Ascending aorta (tissue), 2 donors: Measurements from ENCODE around the gene VEGFC. TPM values are rescaled to one million over a fixed set of nuclear protein-coding genes. Genes with fewer than 3 reads are reported as not detected.

ENCODE experiments used
- DNase-seq, 2 donors: peaks; one replicate each; pipeline ENCODE4 v3.0.0-alpha.2; 2019; ENCODE audit warnings: low spot score in 2 of 2
- H3K27ac ChIP-seq, 2 donors: fragments of 200-600 bp; sonication (generic); one replicate each; pipeline ENCODE4 v1.5.1; 2016 to 2017; ENCODE audit warnings: mild to moderate bottlenecking in 1 of 2
- H3K27me3 ChIP-seq: fragments of 200-600 bp; sonication (generic); one replicate; pipeline ENCODE4 v1.5.1; 2017
- H3K36me3 ChIP-seq, 2 donors: fragments of 200-600 bp; sonication (generic); one replicate each; pipeline ENCODE4 v1.5.1; 2016
- H3K4me1 ChIP-seq, 2 donors: fragments of 200-600 bp; sonication (generic); one replicate each; pipeline ENCODE4 v1.5.1; 2016 to 2017; ENCODE audit warnings: mild to moderate bottlenecking in 1 of 2
- H3K4me3 ChIP-seq, 2 donors: fragments of 200-600 bp; sonication (generic); one replicate each; pipeline ENCODE4 v1.5.1; 2016 to 2017; ENCODE audit warnings: mild to moderate bottlenecking in 1 of 2
- H3K9me3 ChIP-seq, 2 donors: fragments of 200-600 bp; sonication (generic); one replicate each; pipeline ENCODE4 v1.5.1; 2016
- CTCF ChIP-seq, 3 experiments: fragments of 200-600 bp in 2 of 3; fragments of 450-650 bp in 1 of 3; sonication (generic) in 2 of 3; IDR thresholded peaks; one replicate each; pipeline ENCODE4 v1.5.1; 2016 to 2019; ENCODE audit warnings: antibody characterized with exemption in 3 of 3, mild to moderate bottlenecking in 1 of 3, moderate library complexity in 1 of 3
- intact Hi-C: fragments of 100-400 bp; cut with DNase I; formaldehyde crosslinking; loops from one replicate; pipeline ENCODE4 v1.15.1; 2023
- total RNA-seq: library from RNA; depleted of rRNA; stranded (reverse); fragments of >200 nt; gene quantifications from one replicate; pipeline ENCODE4 v1.1.0, GENCODE V29; 2016

The VEGFC gene
- total RNA-seq, 1 donor from 2014 or later, result 18.6 TPM

DNA sequence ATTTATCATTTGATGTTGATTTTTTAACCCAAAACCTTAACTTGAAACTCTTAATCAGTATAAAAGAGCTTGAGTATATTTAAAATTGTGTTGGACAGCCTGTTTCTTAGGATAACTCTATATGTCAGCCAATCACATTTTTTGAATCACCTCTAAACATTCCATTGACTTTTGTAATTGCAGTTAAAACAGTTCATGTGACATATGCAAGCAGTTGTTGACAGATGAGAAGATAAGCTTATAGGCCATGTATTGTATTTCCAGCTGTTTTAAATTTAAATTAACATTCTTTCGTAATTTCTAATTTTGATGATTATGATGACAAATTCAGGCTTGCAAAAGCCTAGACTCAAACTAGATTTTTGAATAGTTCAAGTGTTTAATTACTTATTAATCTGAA lies 17.4 kb downstream of the VEGFC start:
- H3K9me3 ChIP-seq, result no peaks in the 10 kb centered on the region
- H3K36me3 ChIP-seq, result no peaks in the 10 kb centered on the region
- intact Hi-C loops, result no loop called here
- TF ChIP-seq CTCF (IDR thresholded peaks at IDR 0.05), result no peak
- no peaks in the 10 kb centered on the region for H3K27me3 ChIP-seq
- H3K27ac ChIP-seq, result no peak overlapping the region
- no peak overlapping the region for H3K4me3 ChIP-seq
- DNase-seq, result no peak
- H3K4me1 ChIP-seq, result no peaks in the 10 kb centered on the region

GRCh38 chr4:176774852-176775251 lies 17.9 kb downstream of the VEGFC start:
- Histone ChIP-seq H3K4me1 (no peaks in the 10 kb centered on the region), H3K9me3 (no peaks in the 10 kb centered on the region), H3K36me3 (no peaks in the 10 kb centered on the region), H3K4me3 (no peak overlapping the region), H3K27ac (no peak overlapping the region), H3K27me3 (no peaks in the 10 kb centered on the region)
- intact Hi-C loops, result no loop called here
- no peak for TF ChIP-seq CTCF (IDR thresholded peaks at IDR 0.05)
- no peak for DNase-seq

- no peak for DNase-seq
- intact Hi-C loops, result no loop called here
- Histone ChIP-seq H3K4me1 (no peaks in the 10 kb centered on the region), H3K36me3 (no peaks in the 10 kb centered on the region), H3K4me3 (no peak overlapping the region), H3K9me3 (no peaks in the 10 kb centered on the region), H3K27ac (no peak overlapping the region), H3K27me3 (no peaks in the 10 kb centered on the region)
- no peak for TF ChIP-seq CTCF (IDR thresholded peaks at IDR 0.05)
Measured at GRCh38 chr4:176769514-176769913, 23.2 kb downstream of the VEGFC start.

- TF ChIP-seq CTCF (IDR thresholded peaks at IDR 0.05), result no peak
- H3K4me3 ChIP-seq, result no peak overlapping the region
- H3K4me1 ChIP-seq, result no peaks in the 10 kb centered on the region
- H3K27me3 ChIP-seq, result no peaks in the 10 kb centered on the region
- DNase-seq, result no peak
- no peak overlapping the region for H3K27ac ChIP-seq
- H3K36me3 ChIP-seq, result no peaks in the 10 kb centered on the region
- no peaks in the 10 kb centered on the region for H3K9me3 ChIP-seq
- intact Hi-C loops, result no loop called here
Measured at GRCh38 chr4:176767183-176767582, 25.5 kb downstream of the VEGFC start.

GRCh38 chr4:176762661-176763308 lies 29.9 kb downstream of the VEGFC start:
- no peaks in the 10 kb centered on the region for H3K27me3 ChIP-seq
- H3K27ac ChIP-seq, result no peak overlapping the region
- H3K36me3 ChIP-seq, result no peaks in the 10 kb centered on the region
- no peak for DNase-seq
- intact Hi-C loops, result no loop called here
- H3K4me3 ChIP-seq, result no peak overlapping the region
- no peaks in the 10 kb centered on the region for H3K9me3 ChIP-seq
- H3K4me1 ChIP-seq, result no peaks in the 10 kb centered on the region
- no peak for TF ChIP-seq CTCF (IDR thresholded peaks at IDR 0.05)

DNA sequence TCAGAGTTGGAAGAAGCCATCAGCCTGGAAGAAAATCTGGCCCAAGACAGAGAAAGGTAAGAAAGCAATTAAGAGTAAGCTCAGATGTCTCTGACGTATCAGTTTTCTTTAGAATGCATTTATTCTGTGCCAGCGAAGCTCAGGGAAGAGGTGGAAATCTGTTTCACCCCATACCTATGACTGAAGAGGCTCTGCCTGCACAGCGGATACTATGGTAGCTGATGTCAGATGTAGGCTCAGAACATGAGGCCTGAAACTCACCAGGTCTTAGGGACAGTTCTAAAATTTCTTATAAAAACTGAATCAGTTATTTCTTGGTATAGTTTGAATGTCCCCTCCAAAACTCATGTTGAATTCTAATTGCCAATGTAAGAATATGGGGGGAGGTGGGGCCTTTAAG lies 30.9 kb downstream of the VEGFC start:
- H3K9me3 ChIP-seq, result no peaks in the 10 kb centered on the region
- H3K4me3 ChIP-seq, result no peak overlapping the region
- H3K27ac ChIP-seq, result no peak overlapping the region
- no peaks in the 10 kb centered on the region for H3K36me3 ChIP-seq
- no peaks in the 10 kb centered on the region for H3K27me3 ChIP-seq
- intact Hi-C loops, result no loop called here
- no peak for DNase-seq
- no peaks in the 10 kb centered on the region for H3K4me1 ChIP-seq
- TF ChIP-seq CTCF (IDR thresholded peaks at IDR 0.05), result no peak
